Endothelial cell of umbilical vein (primary cell): ENCODE results near the gene NR6A1. TPM values are rescaled to one million over a fixed set of nuclear protein-coding genes. Genes with fewer than 3 reads are reported as not detected.

Experiments used
- BruUV-seq: library from RNA; stranded (reverse); fragments of 400-500 nt; replicated peaks from 2 replicates; lab custom pipeline; 2021; lab: Mats Ljungman, UMichigan
- CTCF ChIA-PET: fragments of 300-600, 350-600 bp; sonication (Branson Sonifier 250); formaldehyde crosslinking; loops from one replicate; lab custom pipeline; 2021; ENCODE audit warnings: antibody characterized with exemption, inconsistent platforms; lab: Charles Lee
- POLR2A ChIA-PET: fragments of 300-600, 350-600 bp; sonication (Branson Sonifier 250); formaldehyde crosslinking; loops from one replicate; lab custom pipeline; 2021; ENCODE audit warnings: antibody characterized with exemption, inconsistent platforms; lab: Charles Lee
- DNase-seq: peaks from one replicate; pipeline ENCODE4 v3.0.0-alpha.2; 2011; ENCODE audit warnings: low read depth, low spot score
- FAIRE-seq: peaks from 2 replicates; lab custom pipeline; 2011; peaks lifted over from hg19 to GRCh38; lab: Jason Lieb, UNC
- H2AFZ ChIP-seq: 2 replicates; pipeline ENCODE4 v1.6.0; 2012; ENCODE audit warnings: low read depth, low read length, control low read depth, inconsistent platforms
- H3K27ac ChIP-seq: 2 replicates; pipeline ENCODE4 v1.5.1; 2011; ENCODE audit warnings: low read depth, mild to moderate bottlenecking, control low read depth, low read length, moderate library complexity; ENCODE audit not compliant: insufficient read depth
- H3K27me3 ChIP-seq, 2 experiments: 2 replicates each; pipeline versions ENCODE4 v1.6.0 to v1.6.1; 2011; ENCODE audit warnings: low read length in 2 of 2, mixed read lengths in 1 of 2; ENCODE audit not compliant: control insufficient read depth in 2 of 2, insufficient read depth in 2 of 2
- H3K36me3 ChIP-seq, 2 experiments: 2 replicates in 1 of 2; 3 replicates in 1 of 2; pipeline ENCODE4 v1.5.1; 2011; ENCODE audit warnings: low read length in 2 of 2, mild to moderate bottlenecking in 1 of 2, moderate library complexity in 1 of 2; ENCODE audit not compliant: control insufficient read depth in 2 of 2, insufficient read depth in 2 of 2; ENCODE audit errors: extremely low read depth in 1 of 2
- H3K4me1 ChIP-seq: 3 replicates; pipeline ENCODE4 v1.5.1; 2011; ENCODE audit warnings: mild to moderate bottlenecking, low read length; ENCODE audit not compliant: control insufficient read depth, insufficient read depth; ENCODE audit errors: extremely low read depth
- H3K4me2 ChIP-seq: 2 replicates; pipeline ENCODE4 v1.6.1; 2011; ENCODE audit warnings: low read length, control low read depth, mixed read lengths; ENCODE audit not compliant: insufficient read depth
- H3K4me3 ChIP-seq, 3 experiments: fragments of 200-600 bp in 1 of 3; sonication (generic), shearing (Covaris generic) in 1 of 3; replicated peaks in 1 of 3; 2 replicates each; pipeline ENCODE4 v1.5.1; 2011 to 2016; ENCODE audit warnings: control low read depth in 3 of 3, low read length in 3 of 3, mild to moderate bottlenecking in 2 of 3, inconsistent platforms in 1 of 3, low read depth in 1 of 3, moderate library complexity in 1 of 3; ENCODE audit not compliant: insufficient read depth in 1 of 3
- H3K79me2 ChIP-seq: 2 replicates; pipeline ENCODE4 v1.6.0; 2012; ENCODE audit warnings: low read length, inconsistent platforms; ENCODE audit not compliant: control insufficient read depth, insufficient read depth
- H3K9ac ChIP-seq: replicated peaks from 2 replicates; pipeline ENCODE3; 2011; ENCODE audit warnings: low read length, control low read depth; ENCODE audit not compliant: insufficient read depth; ENCODE audit errors: extremely low read depth
- H3K9me1 ChIP-seq: replicated peaks from 3 replicates; pipeline ENCODE4 v1.6.0; 2011; ENCODE audit warnings: mild to moderate bottlenecking, low read length; ENCODE audit not compliant: control insufficient read depth, insufficient read depth; ENCODE audit errors: extremely low read depth
- H3K9me3 ChIP-seq: replicated peaks from 2 replicates; pipeline ENCODE4 v1.5.1; 2012; ENCODE audit warnings: low read length, inconsistent platforms; ENCODE audit not compliant: control insufficient read depth, insufficient read depth
- H4K20me1 ChIP-seq: replicated peaks from 2 replicates; pipeline ENCODE3; 2011; ENCODE audit warnings: mild to moderate bottlenecking, low read length; ENCODE audit not compliant: control insufficient read depth, insufficient read depth; ENCODE audit errors: extremely low read depth
- EZH2 ChIP-seq: IDR thresholded peaks from 2 replicates; pipeline ENCODE4 v1.6.1; 2012; ENCODE audit warnings: borderline replicate concordance, low read depth, mild to moderate bottlenecking, moderate library complexity, low read length, inconsistent platforms; ENCODE audit not compliant: severe bottlenecking
- FOS ChIP-seq: IDR thresholded peaks from 2 replicates; pipeline ENCODE4 v1.6.1; 2011; ENCODE audit warnings: mild to moderate bottlenecking, low read length, moderate library complexity, borderline replicate concordance; ENCODE audit not compliant: insufficient read depth
- GATA2 ChIP-seq: IDR thresholded peaks from 2 replicates; pipeline ENCODE4 v1.7.0; 2011; ENCODE audit warnings: low read depth, mild to moderate bottlenecking, moderate library complexity, mixed read lengths, low read length; ENCODE audit not compliant: insufficient read length, insufficient read depth
- JUN ChIP-seq: IDR thresholded peaks from 2 replicates; pipeline ENCODE4 v1.6.1; 2011; ENCODE audit warnings: borderline replicate concordance, low read depth; ENCODE audit not compliant: insufficient read length, insufficient read depth
- MYC ChIP-seq: IDR thresholded peaks from one replicate; pipeline ENCODE4 v1.6.1; 2011; ENCODE audit warnings: mild to moderate bottlenecking, low read depth, low read length
- POLR2A ChIP-seq: IDR thresholded peaks from 2 replicates; pipeline ENCODE4 v1.6.1; 2012; ENCODE audit warnings: low read depth, mild to moderate bottlenecking, control low read depth, low read length
- POLR2AphosphoS5 ChIP-seq: IDR thresholded peaks from 2 replicates; pipeline ENCODE4 v1.6.1; 2012; ENCODE audit warnings: low read depth, mild to moderate bottlenecking, control low read depth, low read length, moderate library complexity; ENCODE audit not compliant: insufficient read depth
- dilution Hi-C: fragments of 300-500 bp; cut with MboI; formaldehyde crosslinking; loops from one replicate; pipeline ENCODE4 v1.15.0; 2019; ENCODE audit warnings: low sequenced_read_pairs; ENCODE audit not compliant: extremely low pct_ligation_motif_present
- intact Hi-C: fragments of 100-400 bp; cut with micrococcal nuclease; formaldehyde crosslinking; loops from one replicate; pipeline ENCODE4 v1.10.0; 2022
- polyA plus RNA-seq, 4 experiments: library from polyadenylated mRNA; depleted of rRNA in 3 of 4; stranded (reverse) in 3 of 4; unstranded in 1 of 4; fragments of >200 nt; gene quantifications; 2 replicates each; pipeline versions ENCODE4 v1.2.1 to v1.2.3, GENCODE V29; 2011 to 2012; ENCODE audit warnings: missing spikeins in 1 of 4
- total RNA-seq: library from RNA; stranded (reverse); gene quantifications from 2 replicates; pipeline ENCODE4 v1.2.3, GENCODE V29; 2021
- TF ChIP-seq, protein P1 (sequence below): IDR thresholded peaks from 2 replicates; pipeline ENCODE4 v1.6.1; 2011; ENCODE audit not compliant: insufficient read depth, insufficient read length
- TF ChIP-seq, protein P2 (sequence below), 2 donors: IDR thresholded peaks; 1 replicate in 1 of 2; 2 replicates in 1 of 2; pipeline ENCODE4 v1.5.1; 2011; ENCODE audit warnings: low read length in 2 of 2, mild to moderate bottlenecking in 2 of 2, moderate library complexity in 2 of 2, control low read depth in 1 of 2, inconsistent platforms in 1 of 2, low read depth in 1 of 2; ENCODE audit not compliant: insufficient read depth in 1 of 2; ENCODE audit errors: extremely low read depth in 1 of 2

Gene NR6A1
- total and polyA plus RNA-seq, 2 donors (not counting 3 experiments of a cell fraction or from before 2014, with no cell fraction given), result 0.17 to 1.2 TPM

DNA sequence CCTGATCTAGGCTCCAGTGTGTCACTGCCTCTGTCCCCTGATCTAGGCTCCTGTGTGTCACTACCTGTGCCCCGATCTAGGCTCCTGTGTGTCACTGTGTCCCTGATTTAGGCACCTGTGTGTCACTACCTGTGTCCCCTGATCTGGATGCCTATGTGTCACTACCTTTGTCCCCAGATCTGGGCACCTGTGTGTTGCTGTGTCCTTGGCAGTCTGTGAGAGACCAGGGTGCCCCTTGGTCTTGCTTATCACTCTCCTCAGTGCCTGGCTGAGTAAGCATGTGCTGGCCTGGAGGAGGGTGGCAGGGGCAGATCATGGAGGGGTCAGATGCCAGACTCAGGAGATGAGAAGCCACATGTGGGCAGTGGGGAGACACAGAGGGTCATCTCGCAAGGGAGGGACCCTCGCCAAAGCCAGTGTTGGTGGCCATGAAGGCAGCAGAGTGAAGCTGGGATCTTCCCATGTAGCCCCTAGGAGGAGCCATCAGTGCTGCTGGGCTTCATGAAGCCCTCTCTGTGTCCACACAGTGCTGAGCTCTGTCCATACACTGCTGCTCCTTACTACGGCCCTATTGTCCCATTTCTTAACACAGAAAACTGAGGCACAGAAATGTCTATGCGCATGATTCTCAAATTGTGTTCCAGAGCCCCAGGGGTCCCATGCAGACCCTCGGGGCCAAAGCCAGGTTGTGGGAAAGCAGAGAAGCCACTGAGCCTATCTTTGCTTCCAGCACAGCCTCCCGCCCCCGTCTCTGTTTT is 21.3 kb upstream of the NR6A1 start:
- peaks cover 11% of the 10 kb centered on the region for H3K4me1 ChIP-seq
- H3K36me3 ChIP-seq, result no peaks in the 10 kb centered on the region
- no TSS peak for BruUV-seq
- CTCF ChIA-PET, result interaction anchor here (0.6 to 5.2 kb wide), 5 partner anchors 13 to 60 kb away, joined by 3 to 40 read pairs (median 5); partner anchors contain the start of gene WDR38
- H3K27me3 ChIP-seq, result peaks cover 0 to 3% of the 10 kb centered on the region in 2 experiments
- dilution Hi-C loops (no loop called here), intact Hi-C loops (no loop called here)
- DNase-seq (no peak), FAIRE-seq (no peak)
- POLR2A ChIA-PET, result no interaction called here
- H4K20me1 ChIP-seq, result no peaks in the 10 kb centered on the region
- no peak overlapping the region for H3K4me3 ChIP-seq
- TF ChIP-seq EZH2 (no peak), GATA2 (no peak), POLR2AphosphoS5 (no peak), FOS (no peak), JUN (no peak), MYC (no peak), POLR2A (no peak)
- TF ChIP-seq, protein P1, sequence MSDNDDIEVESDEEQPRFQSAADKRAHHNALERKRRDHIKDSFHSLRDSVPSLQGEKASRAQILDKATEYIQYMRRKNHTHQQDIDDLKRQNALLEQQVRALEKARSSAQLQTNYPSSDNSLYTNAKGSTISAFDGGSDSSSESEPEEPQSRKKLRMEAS, result no peak
- TF ChIP-seq, protein P2, sequence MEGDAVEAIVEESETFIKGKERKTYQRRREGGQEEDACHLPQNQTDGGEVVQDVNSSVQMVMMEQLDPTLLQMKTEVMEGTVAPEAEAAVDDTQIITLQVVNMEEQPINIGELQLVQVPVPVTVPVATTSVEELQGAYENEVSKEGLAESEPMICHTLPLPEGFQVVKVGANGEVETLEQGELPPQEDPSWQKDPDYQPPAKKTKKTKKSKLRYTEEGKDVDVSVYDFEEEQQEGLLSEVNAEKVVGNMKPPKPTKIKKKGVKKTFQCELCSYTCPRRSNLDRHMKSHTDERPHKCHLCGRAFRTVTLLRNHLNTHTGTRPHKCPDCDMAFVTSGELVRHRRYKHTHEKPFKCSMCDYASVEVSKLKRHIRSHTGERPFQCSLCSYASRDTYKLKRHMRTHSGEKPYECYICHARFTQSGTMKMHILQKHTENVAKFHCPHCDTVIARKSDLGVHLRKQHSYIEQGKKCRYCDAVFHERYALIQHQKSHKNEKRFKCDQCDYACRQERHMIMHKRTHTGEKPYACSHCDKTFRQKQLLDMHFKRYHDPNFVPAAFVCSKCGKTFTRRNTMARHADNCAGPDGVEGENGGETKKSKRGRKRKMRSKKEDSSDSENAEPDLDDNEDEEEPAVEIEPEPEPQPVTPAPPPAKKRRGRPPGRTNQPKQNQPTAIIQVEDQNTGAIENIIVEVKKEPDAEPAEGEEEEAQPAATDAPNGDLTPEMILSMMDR (IDR thresholded peaks at IDR 0.05; ENCODE audit: extremely low read depth in 1 of 2, insufficient read depth in 1 of 2, low read depth in 1 of 2, low read length in 2 of 2), result no peak
- no peak overlapping the region for H2AFZ ChIP-seq
- no peaks in the 10 kb centered on the region for H3K79me2 ChIP-seq
- H3K9me1 ChIP-seq, result no peaks in the 10 kb centered on the region
- no peaks in the 10 kb centered on the region for H3K9me3 ChIP-seq
- no peak overlapping the region for H3K9ac ChIP-seq
- H3K27ac ChIP-seq, result no peak overlapping the region
- no peak overlapping the region for H3K4me2 ChIP-seq
